ENCODE measurements around the gene PPP1R15A.

DNA sequence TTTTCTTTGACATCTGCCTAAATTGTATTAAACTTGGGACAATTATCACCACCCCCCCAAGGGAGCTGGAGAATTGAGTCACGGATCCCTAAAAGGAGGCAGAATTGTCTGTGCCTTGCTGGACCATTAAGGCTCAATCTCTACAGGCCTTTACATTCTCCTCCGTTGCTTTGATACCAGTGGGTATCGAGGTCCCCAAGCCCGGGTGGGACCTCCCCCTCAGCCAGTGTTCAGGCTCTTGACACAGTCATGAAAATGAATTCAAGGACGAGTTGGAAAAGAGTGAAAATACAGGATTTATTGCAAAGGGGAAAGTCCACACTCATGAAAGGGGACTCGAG is 5.6 kb downstream of the PPP1R15A start:
- TF ChIP-seq, protein P1, sequence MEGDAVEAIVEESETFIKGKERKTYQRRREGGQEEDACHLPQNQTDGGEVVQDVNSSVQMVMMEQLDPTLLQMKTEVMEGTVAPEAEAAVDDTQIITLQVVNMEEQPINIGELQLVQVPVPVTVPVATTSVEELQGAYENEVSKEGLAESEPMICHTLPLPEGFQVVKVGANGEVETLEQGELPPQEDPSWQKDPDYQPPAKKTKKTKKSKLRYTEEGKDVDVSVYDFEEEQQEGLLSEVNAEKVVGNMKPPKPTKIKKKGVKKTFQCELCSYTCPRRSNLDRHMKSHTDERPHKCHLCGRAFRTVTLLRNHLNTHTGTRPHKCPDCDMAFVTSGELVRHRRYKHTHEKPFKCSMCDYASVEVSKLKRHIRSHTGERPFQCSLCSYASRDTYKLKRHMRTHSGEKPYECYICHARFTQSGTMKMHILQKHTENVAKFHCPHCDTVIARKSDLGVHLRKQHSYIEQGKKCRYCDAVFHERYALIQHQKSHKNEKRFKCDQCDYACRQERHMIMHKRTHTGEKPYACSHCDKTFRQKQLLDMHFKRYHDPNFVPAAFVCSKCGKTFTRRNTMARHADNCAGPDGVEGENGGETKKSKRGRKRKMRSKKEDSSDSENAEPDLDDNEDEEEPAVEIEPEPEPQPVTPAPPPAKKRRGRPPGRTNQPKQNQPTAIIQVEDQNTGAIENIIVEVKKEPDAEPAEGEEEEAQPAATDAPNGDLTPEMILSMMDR (IDR thresholded peaks at IDR 0.05; ENCODE audit: insufficient read depth, low read length), result no peak
- TF ChIP-seq POLR2AphosphoS5 (IDR thresholded peaks at IDR 0.05; ENCODE audit: low read depth), result no peak
